SW 1271 (cell line): ENCODE data around the gene SPAST.
"Not testable (repeated sequence)": the region's sequence is repeated elsewhere in the genome, so short reads cannot be mapped to it uniquely, and the experiment has no call there.

Experiments used
- DNase-seq, 2 experiments: peaks; one replicate each; lab custom pipeline; 2025; lab: John Stamatoyannopoulos, UW

Gene SPAST

GRCh38 chr2:32124660-32125059 lies 61.3 kb downstream of the SPAST start:
- peak in 1 of 2 experiments; percentile 29 for DNase-seq

- no peak for DNase-seq
These were observed 65.3 kb downstream of the SPAST start for GRCh38 chr2:32128636-32129035.

- no peak for DNase-seq
These were observed 65.7 kb downstream of the SPAST start for GRCh38 chr2:32129086-32129485.

GRCh38 chr2:32135409-32135808 lies 72.1 kb downstream of the SPAST start:
- peak; percentile 74 to 93 for DNase-seq

- DNase-seq = peak in 1 of 2 experiments; percentile 27
These were observed 72.7 kb downstream of the SPAST start for GRCh38 chr2:32136097-32136496.

- DNase-seq = not testable (repeated sequence)
These were observed 88.2 kb downstream of the SPAST start for GRCh38 chr2:32151544-32151943.

- no peak for DNase-seq
These were observed 96.3 kb downstream of the SPAST start for GRCh38 chr2:32159678-32160077.

- no peak for DNase-seq
These were observed 97.9 kb downstream of the SPAST start for GRCh38 chr2:32161296-32161695.

GRCh38 chr2:32164254-32164653 lies 100.9 kb downstream of the SPAST start:
- DNase-seq = not testable (repeated sequence)

GRCh38 chr2:32165027-32165347 lies 101.6 kb downstream of the SPAST start:
- DNase-seq = not testable (repeated sequence)

GRCh38 chr2:32166115-32166574 lies 102.8 kb downstream of the SPAST start:
- DNase-seq = no peak

- no peak for DNase-seq
These were observed 105.2 kb downstream of the SPAST start for GRCh38 chr2:32168513-32168912.

- no peak for DNase-seq
These were observed 109.5 kb downstream of the SPAST start for GRCh38 chr2:32172870-32173269.

GRCh38 chr2:32182667-32183066 lies 119.3 kb downstream of the SPAST start:
- no peak for DNase-seq

GRCh38 chr2:32189011-32189410 lies 125.7 kb downstream of the SPAST start:
- no peak for DNase-seq

GRCh38 chr2:32192418-32192817 lies 129.1 kb downstream of the SPAST start:
- DNase-seq = no peak

- DNase-seq = no peak
These were observed 137.5 kb downstream of the SPAST start for GRCh38 chr2:32200814-32201213.

GRCh38 chr2:32203428-32203827 lies 140.1 kb downstream of the SPAST start:
- not testable (repeated sequence) for DNase-seq
